ENCODE data around the gene BTRC. TPM values are rescaled to one million over a fixed set of nuclear protein-coding genes. Genes with fewer than 3 reads are reported as not detected.

The BTRC gene
- total RNA-seq, 1 experiment from 2014 or later = 29.1 TPM

DNA sequence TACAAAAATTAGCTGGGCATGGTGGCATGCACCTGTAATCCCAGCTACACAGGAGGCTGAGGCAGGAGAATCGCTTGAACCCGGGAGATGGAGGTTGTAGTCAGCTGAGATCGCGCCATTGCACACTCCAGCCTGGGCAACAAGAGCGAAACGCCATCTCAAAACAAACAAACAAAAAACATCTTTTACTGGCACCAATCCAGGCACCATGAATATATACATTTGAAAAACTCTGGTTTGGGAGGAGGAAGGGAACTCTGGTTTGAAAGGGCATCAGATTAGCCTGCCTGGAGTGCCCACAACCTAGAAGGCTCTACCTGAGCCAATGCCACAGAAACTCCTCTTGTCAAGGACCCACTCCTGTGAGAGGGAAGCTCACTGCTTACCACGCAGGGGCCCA lies 218.2 kb downstream of the BTRC start (continued):
- TF ChIP-seq RAD21 (IDR thresholded peaks at IDR 0.05; ENCODE audit: low read depth) = no peak

DNA sequence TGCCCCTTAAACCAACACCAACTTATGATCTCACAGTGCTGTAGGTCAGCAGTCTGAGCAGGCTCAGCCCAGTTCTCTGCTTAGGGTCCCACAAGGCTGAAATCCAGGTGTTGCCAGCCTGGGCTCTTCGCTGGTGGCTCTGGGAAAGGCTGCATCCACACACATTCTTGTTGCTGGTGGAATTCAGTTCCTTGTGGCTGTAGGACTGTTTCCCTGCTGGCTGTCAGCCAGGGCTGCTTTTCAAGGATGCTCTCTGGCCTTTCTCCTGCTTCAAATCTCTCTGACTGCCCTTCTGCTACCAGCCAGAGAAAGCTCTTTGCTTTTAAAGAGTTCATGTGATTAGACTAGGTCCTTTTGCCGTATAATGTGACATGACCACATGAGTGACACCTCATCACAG lies 218.8 kb downstream of the BTRC start:
- DNase-seq (ENCODE audit: low read depth, low spot score) (no peak), ATAC-seq (no peak)
- H3K27ac ChIP-seq (ENCODE audit: low read depth, low read length) = no peak overlapping the region
- TF ChIP-seq TCF7L2 (IDR thresholded peaks at IDR 0.05; ENCODE audit: borderline replicate concordance, extremely low read depth, insufficient read depth, insufficient read length) (no peak), POLR2A (IDR thresholded peaks at IDR 0.05; ENCODE audit: borderline replicate concordance, extremely low read depth, insufficient read depth, insufficient read length) (no peak), CEBPB (IDR thresholded peaks at IDR 0.05; ENCODE audit: low read depth) (no peak), ZFX (IDR thresholded peaks at IDR 0.05) (no peak), SIN3A (IDR thresholded peaks at IDR 0.05; ENCODE audit: low read depth) (no peak), ZNF274 (IDR thresholded peaks at IDR 0.05; ENCODE audit: low read depth, low read length) (no peak), FOSL1 (IDR thresholded peaks at IDR 0.05; ENCODE audit: low read depth) (no peak), EGR1 (IDR thresholded peaks at IDR 0.05; ENCODE audit: low read depth) (no peak), JUND (IDR thresholded peaks at IDR 0.05) (no peak), SRF (IDR thresholded peaks at IDR 0.05; ENCODE audit: low read depth) (no peak), SP1 (IDR thresholded peaks at IDR 0.05; ENCODE audit: low read depth) (no peak), RAD21 (IDR thresholded peaks at IDR 0.05; ENCODE audit: low read depth) (no peak), EZH2phosphoT487 (IDR thresholded peaks at IDR 0.05; ENCODE audit: borderline replicate concordance) (no peak), POLR2AphosphoS5 (IDR thresholded peaks at IDR 0.05; ENCODE audit: low read depth, low read length) (no peak)
- TF ChIP-seq, protein P1, sequence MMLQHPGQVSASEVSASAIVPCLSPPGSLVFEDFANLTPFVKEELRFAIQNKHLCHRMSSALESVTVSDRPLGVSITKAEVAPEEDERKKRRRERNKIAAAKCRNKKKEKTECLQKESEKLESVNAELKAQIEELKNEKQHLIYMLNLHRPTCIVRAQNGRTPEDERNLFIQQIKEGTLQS (IDR thresholded peaks at IDR 0.05) = no peak
- TF ChIP-seq, protein P2, sequence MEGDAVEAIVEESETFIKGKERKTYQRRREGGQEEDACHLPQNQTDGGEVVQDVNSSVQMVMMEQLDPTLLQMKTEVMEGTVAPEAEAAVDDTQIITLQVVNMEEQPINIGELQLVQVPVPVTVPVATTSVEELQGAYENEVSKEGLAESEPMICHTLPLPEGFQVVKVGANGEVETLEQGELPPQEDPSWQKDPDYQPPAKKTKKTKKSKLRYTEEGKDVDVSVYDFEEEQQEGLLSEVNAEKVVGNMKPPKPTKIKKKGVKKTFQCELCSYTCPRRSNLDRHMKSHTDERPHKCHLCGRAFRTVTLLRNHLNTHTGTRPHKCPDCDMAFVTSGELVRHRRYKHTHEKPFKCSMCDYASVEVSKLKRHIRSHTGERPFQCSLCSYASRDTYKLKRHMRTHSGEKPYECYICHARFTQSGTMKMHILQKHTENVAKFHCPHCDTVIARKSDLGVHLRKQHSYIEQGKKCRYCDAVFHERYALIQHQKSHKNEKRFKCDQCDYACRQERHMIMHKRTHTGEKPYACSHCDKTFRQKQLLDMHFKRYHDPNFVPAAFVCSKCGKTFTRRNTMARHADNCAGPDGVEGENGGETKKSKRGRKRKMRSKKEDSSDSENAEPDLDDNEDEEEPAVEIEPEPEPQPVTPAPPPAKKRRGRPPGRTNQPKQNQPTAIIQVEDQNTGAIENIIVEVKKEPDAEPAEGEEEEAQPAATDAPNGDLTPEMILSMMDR (IDR thresholded peaks at IDR 0.05 in 2 of 3, conservative IDR thresholded peaks at IDR 0.05 in 1 of 3; ENCODE audit: borderline replicate concordance in 1 of 3, insufficient read depth in 1 of 3, low read depth in 2 of 3, low read length in 2 of 3) = no peak
- TF ChIP-seq, protein P3, sequence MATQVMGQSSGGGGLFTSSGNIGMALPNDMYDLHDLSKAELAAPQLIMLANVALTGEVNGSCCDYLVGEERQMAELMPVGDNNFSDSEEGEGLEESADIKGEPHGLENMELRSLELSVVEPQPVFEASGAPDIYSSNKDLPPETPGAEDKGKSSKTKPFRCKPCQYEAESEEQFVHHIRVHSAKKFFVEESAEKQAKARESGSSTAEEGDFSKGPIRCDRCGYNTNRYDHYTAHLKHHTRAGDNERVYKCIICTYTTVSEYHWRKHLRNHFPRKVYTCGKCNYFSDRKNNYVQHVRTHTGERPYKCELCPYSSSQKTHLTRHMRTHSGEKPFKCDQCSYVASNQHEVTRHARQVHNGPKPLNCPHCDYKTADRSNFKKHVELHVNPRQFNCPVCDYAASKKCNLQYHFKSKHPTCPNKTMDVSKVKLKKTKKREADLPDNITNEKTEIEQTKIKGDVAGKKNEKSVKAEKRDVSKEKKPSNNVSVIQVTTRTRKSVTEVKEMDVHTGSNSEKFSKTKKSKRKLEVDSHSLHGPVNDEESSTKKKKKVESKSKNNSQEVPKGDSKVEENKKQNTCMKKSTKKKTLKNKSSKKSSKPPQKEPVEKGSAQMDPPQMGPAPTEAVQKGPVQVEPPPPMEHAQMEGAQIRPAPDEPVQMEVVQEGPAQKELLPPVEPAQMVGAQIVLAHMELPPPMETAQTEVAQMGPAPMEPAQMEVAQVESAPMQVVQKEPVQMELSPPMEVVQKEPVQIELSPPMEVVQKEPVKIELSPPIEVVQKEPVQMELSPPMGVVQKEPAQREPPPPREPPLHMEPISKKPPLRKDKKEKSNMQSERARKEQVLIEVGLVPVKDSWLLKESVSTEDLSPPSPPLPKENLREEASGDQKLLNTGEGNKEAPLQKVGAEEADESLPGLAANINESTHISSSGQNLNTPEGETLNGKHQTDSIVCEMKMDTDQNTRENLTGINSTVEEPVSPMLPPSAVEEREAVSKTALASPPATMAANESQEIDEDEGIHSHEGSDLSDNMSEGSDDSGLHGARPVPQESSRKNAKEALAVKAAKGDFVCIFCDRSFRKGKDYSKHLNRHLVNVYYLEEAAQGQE (IDR thresholded peaks at IDR 0.05; ENCODE audit: low read depth) = no peak
- TF ChIP-seq, protein P4, sequence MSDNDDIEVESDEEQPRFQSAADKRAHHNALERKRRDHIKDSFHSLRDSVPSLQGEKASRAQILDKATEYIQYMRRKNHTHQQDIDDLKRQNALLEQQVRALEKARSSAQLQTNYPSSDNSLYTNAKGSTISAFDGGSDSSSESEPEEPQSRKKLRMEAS (IDR thresholded peaks at IDR 0.05) = no peak
- TF ChIP-seq, protein P5, sequence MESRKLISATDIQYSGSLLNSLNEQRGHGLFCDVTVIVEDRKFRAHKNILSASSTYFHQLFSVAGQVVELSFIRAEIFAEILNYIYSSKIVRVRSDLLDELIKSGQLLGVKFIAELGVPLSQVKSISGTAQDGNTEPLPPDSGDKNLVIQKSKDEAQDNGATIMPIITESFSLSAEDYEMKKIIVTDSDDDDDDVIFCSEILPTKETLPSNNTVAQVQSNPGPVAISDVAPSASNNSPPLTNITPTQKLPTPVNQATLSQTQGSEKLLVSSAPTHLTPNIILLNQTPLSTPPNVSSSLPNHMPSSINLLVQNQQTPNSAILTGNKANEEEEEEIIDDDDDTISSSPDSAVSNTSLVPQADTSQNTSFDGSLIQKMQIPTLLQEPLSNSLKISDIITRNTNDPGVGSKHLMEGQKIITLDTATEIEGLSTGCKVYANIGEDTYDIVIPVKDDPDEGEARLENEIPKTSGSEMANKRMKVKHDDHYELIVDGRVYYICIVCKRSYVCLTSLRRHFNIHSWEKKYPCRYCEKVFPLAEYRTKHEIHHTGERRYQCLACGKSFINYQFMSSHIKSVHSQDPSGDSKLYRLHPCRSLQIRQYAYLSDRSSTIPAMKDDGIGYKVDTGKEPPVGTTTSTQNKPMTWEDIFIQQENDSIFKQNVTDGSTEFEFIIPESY (IDR thresholded peaks at IDR 0.05; ENCODE audit: extremely low read depth, insufficient replicate concordance, low read length) = no peak
- no peak overlapping the region for H3K4me2 ChIP-seq (ENCODE audit: low read length)
- H3K36me3 ChIP-seq (ENCODE audit: control insufficient read depth in 1 of 2, insufficient read depth in 2 of 2, low read length in 2 of 2) = no peaks in the 10 kb centered on the region
- no peak overlapping the region for H3K9ac ChIP-seq (ENCODE audit: low read length)
- no peaks in the 10 kb centered on the region for H3K79me2 ChIP-seq (ENCODE audit: insufficient read depth, low read length)
- no peaks in the 10 kb centered on the region for H3K9me3 ChIP-seq (ENCODE audit: control insufficient read depth in 1 of 2, insufficient read depth in 1 of 2, low read depth in 1 of 2, low read length in 2 of 2)
- H2AFZ ChIP-seq (ENCODE audit: low read depth, low read length, poor library complexity, severe bottlenecking) = no peak overlapping the region
- H3K27me3 ChIP-seq (ENCODE audit: insufficient read depth, low read length) = no peaks in the 10 kb centered on the region
- ChIA-PET CTCF (interaction anchor here (3.8 kb wide), 1 partner anchor 359 kb away, joined by 130 read pairs; no protein-coding TSS in a partner anchor), RAD21 (ENCODE audit: low non-redundant PET in 1 of 2, low total read pairs in 2 of 2, uncharacterized antibody in 2 of 2, unreplicated experiment in 2 of 2) (interaction anchor here in 1 of 2 experiments (1.0 kb wide), 1 partner anchor 359 kb away, joined by 3 read pairs; no protein-coding TSS in a partner anchor), POLR2A (interaction anchor here (0.8 kb wide), 1 partner anchor 359 kb away, joined by 4 read pairs; no protein-coding TSS in a partner anchor)
- no peaks in the 10 kb centered on the region for H3K9me2 ChIP-seq (ENCODE audit: insufficient read depth)
- H3K4me1 ChIP-seq (ENCODE audit: control insufficient read depth in 1 of 2, insufficient read depth in 2 of 2, low read length in 2 of 2) = peaks cover 11 to 27% of the 10 kb centered on the region in 2 experiments
- H4K20me1 ChIP-seq (ENCODE audit: insufficient read depth) = no peaks in the 10 kb centered on the region
- no peak overlapping the region for H3K4me3 ChIP-seq (replicated peaks in 1 of 2; ENCODE audit: low read depth in 1 of 2, low read length in 2 of 2)
- intact Hi-C loops (cut with micrococcal nuclease) = loop anchor here (10.0 kb wide), 1 partner anchor 508 kb away; the partner anchor contains the start of gene KAZALD1
- no TSS peak for BruUV-seq (replicated peaks)

Measured in HCT116 (cell line).